Measurements from ENCODE around the gene MACROD2. TPM values are rescaled to one million over a fixed set of nuclear protein-coding genes. Genes with fewer than 3 reads are reported as not detected.
"Not testable (repeated sequence)": the region's sequence is repeated elsewhere in the genome, so short reads cannot be mapped to it uniquely, and the experiment has no call there.

Gene MACROD2
- total RNA-seq, 1 donor from 2014 or later = 6.4 TPM

- no peak overlapping the region for H3K27ac Mint-ChIP-seq (ENCODE audit: unreplicated experiment)
- H3K27me3 Mint-ChIP-seq (ENCODE audit: low read depth) = no peaks in the 10 kb centered on the region
- H3K9me3 Mint-ChIP-seq = no peaks in the 10 kb centered on the region
- no peaks in the 10 kb centered on the region for H3K4me1 Mint-ChIP-seq
- no peak for TF ChIP-seq CTCF (conservative IDR thresholded peaks at IDR 0.05)
- H3K36me3 Mint-ChIP-seq (ENCODE audit: low read depth) = no peaks in the 10 kb centered on the region
- no peak for DNase-seq (ENCODE audit: low read depth, low spot score)
- no peak overlapping the region for H3K4me3 Mint-ChIP-seq
These were observed 1369.5 kb downstream of the MACROD2 start for GRCh38 chr20:15364781-15365180.

GRCh38 chr20:15370370-15370769, 1375.1 kb downstream of the MACROD2 start:
- H3K4me1 Mint-ChIP-seq = no peaks in the 10 kb centered on the region
- H3K4me3 Mint-ChIP-seq = no peak overlapping the region

GRCh38 chr20:15374682-15375081, 1379.4 kb downstream of the MACROD2 start:
- no peaks in the 10 kb centered on the region for H3K27me3 Mint-ChIP-seq (ENCODE audit: low read depth)
- no peaks in the 10 kb centered on the region for H3K4me1 Mint-ChIP-seq
- no peak for TF ChIP-seq CTCF (conservative IDR thresholded peaks at IDR 0.05)
- H3K9me3 Mint-ChIP-seq = no peaks in the 10 kb centered on the region
- H3K27ac Mint-ChIP-seq (ENCODE audit: unreplicated experiment) = no peak overlapping the region
- H3K4me3 Mint-ChIP-seq = no peak overlapping the region
- DNase-seq (ENCODE audit: low read depth, low spot score) = no peak
- H3K36me3 Mint-ChIP-seq (ENCODE audit: low read depth) = no peaks in the 10 kb centered on the region

More at GRCh38 chr20:15370370-15370769, 1375.1 kb downstream of the MACROD2 start:
- TF ChIP-seq CTCF (conservative IDR thresholded peaks at IDR 0.05) = no peak
- Mint-ChIP-seq H3K9me3 (no peaks in the 10 kb centered on the region), H3K36me3 (ENCODE audit: low read depth) (no peaks in the 10 kb centered on the region), H3K27ac (ENCODE audit: unreplicated experiment) (no peak overlapping the region), H3K27me3 (ENCODE audit: low read depth) (no peaks in the 10 kb centered on the region)
- DNase-seq (ENCODE audit: low read depth, low spot score) = no peak

- Mint-ChIP-seq H3K27ac (ENCODE audit: unreplicated experiment) (no peak overlapping the region), H3K27me3 (ENCODE audit: low read depth) (no peaks in the 10 kb centered on the region), H3K9me3 (no peaks in the 10 kb centered on the region), H3K4me1 (no peaks in the 10 kb centered on the region), H3K4me3 (no peak overlapping the region), H3K36me3 (ENCODE audit: low read depth) (no peaks in the 10 kb centered on the region)
- no peak for TF ChIP-seq CTCF (conservative IDR thresholded peaks at IDR 0.05)
- DNase-seq (ENCODE audit: low read depth, low spot score) = no peak
These were observed 1380.5 kb downstream of the MACROD2 start for GRCh38 chr20:15375836-15376235.

GRCh38 chr20:15377603-15378002, 1382.3 kb downstream of the MACROD2 start:
- not testable (repeated sequence) for H3K9me3 Mint-ChIP-seq; H3K27ac Mint-ChIP-seq (ENCODE audit: unreplicated experiment); H3K4me1 Mint-ChIP-seq; H3K36me3 Mint-ChIP-seq (ENCODE audit: low read depth); H3K4me3 Mint-ChIP-seq; H3K27me3 Mint-ChIP-seq (ENCODE audit: low read depth); DNase-seq (ENCODE audit: low read depth, low spot score)

GRCh38 chr20:15378151-15378550, 1382.8 kb downstream of the MACROD2 start:
- TF ChIP-seq CTCF (conservative IDR thresholded peaks at IDR 0.05) = no peak
- Mint-ChIP-seq H3K9me3 (no peaks in the 10 kb centered on the region), H3K4me3 (no peak overlapping the region), H3K4me1 (no peaks in the 10 kb centered on the region), H3K27ac (ENCODE audit: unreplicated experiment) (no peak overlapping the region), H3K27me3 (ENCODE audit: low read depth) (peaks cover 2% of the 10 kb centered on the region), H3K36me3 (ENCODE audit: low read depth) (no peaks in the 10 kb centered on the region)
- DNase-seq (ENCODE audit: low read depth, low spot score) = no peak

All from neural crest cell (in vitro differentiated cells).